Osteoblast (primary cell): Measurements from ENCODE around the gene ILF3. TPM values are rescaled to one million over a fixed set of nuclear protein-coding genes. Genes with fewer than 3 reads are reported as not detected.
A peak's percentile ranks its signal among the peaks of the same experiment; 100 is the strongest.

ENCODE experiments used
- DNase-seq: peaks from one replicate; pipeline ENCODE4 v3.0.0; 2011; ENCODE audit warnings: low spot score, mixed read lengths; ENCODE audit not compliant: insufficient read length; ENCODE audit errors: missing footprints
- H2AFZ ChIP-seq: 2 replicates; pipeline ENCODE4 v1.6.0; 2011; ENCODE audit warnings: mild to moderate bottlenecking, low read length
- H3K27ac ChIP-seq: 2 replicates; pipeline ENCODE4 v1.5.1; 2011; ENCODE audit warnings: mild to moderate bottlenecking, low read depth, low read length, moderate library complexity
- H3K27me3 ChIP-seq: 2 replicates; pipeline ENCODE4 v1.6.0; 2012; ENCODE audit warnings: mild to moderate bottlenecking, control low read depth, inconsistent platforms, low read length, moderate library complexity; ENCODE audit not compliant: insufficient read depth
- H3K36me3 ChIP-seq: 2 replicates; pipeline ENCODE4 v1.5.1; 2011; ENCODE audit warnings: mild to moderate bottlenecking, low read length, control low read depth, moderate library complexity; ENCODE audit not compliant: insufficient read depth
- H3K4me1 ChIP-seq: 2 replicates; pipeline ENCODE4 v1.5.1; 2011; ENCODE audit warnings: mild to moderate bottlenecking, low read length, control low read depth, moderate library complexity; ENCODE audit not compliant: insufficient read depth
- H3K4me2 ChIP-seq: 2 replicates; pipeline ENCODE4 v1.6.0; 2011; ENCODE audit warnings: mild to moderate bottlenecking, low read length; ENCODE audit not compliant: insufficient read depth
- H3K4me3 ChIP-seq: fragments of 200-600 bp; sonication (generic); 3 replicates; pipeline ENCODE4 v1.5.1; 2012; ENCODE audit warnings: mild to moderate bottlenecking, low read length, inconsistent platforms; ENCODE audit not compliant: insufficient read depth
- H3K79me2 ChIP-seq: 2 replicates; pipeline ENCODE4 v1.6.0; 2012; ENCODE audit warnings: mild to moderate bottlenecking, low read length, control low read depth, inconsistent platforms; ENCODE audit not compliant: insufficient read depth
- H3K9me3 ChIP-seq: 2 replicates; pipeline ENCODE4 v1.5.1; 2011; ENCODE audit warnings: low read depth, low read length, control low read depth
- H4K20me1 ChIP-seq: 2 replicates; pipeline ENCODE4 v1.6.0; 2012; ENCODE audit warnings: mild to moderate bottlenecking, low read length, control low read depth; ENCODE audit not compliant: insufficient read depth
- CTCF ChIP-seq: IDR thresholded peaks from 2 replicates; pipeline ENCODE4 v1.5.1; 2011; ENCODE audit warnings: mild to moderate bottlenecking, low read depth, low read length, moderate library complexity; ENCODE audit errors: extremely low read depth
- total RNA-seq: library from RNA; depleted of rRNA; stranded (reverse); fragments of >200 nt; gene quantifications from 2 replicates; pipeline ENCODE4 v1.2.3, GENCODE V29; 2012

The ILF3 gene
- total RNA-seq, 1 donor, result 107 TPM

GRCh38 chr19:10615429-10616023, 38.6 kb upstream of the ILF3 start:
- Histone ChIP-seq H3K36me3 (no peaks in the 10 kb centered on the region), H3K4me3 (no peak overlapping the region), H2AFZ (no peak overlapping the region), H3K4me1 (peaks cover 19% of the 10 kb centered on the region), H3K9me3 (no peaks in the 10 kb centered on the region), H3K4me2 (no peak overlapping the region), H3K79me2 (peaks cover 20% of the 10 kb centered on the region), H3K27ac (no peak overlapping the region), H4K20me1 (no peaks in the 10 kb centered on the region), H3K27me3 (no peaks in the 10 kb centered on the region)
- DNase-seq, result no peak
- no peak for TF ChIP-seq CTCF

- no peak for TF ChIP-seq CTCF
- Histone ChIP-seq H4K20me1 (no peaks in the 10 kb centered on the region), H3K4me3 (no peak overlapping the region), H3K9me3 (no peaks in the 10 kb centered on the region), H3K36me3 (no peaks in the 10 kb centered on the region), H3K4me1 (peaks cover 16% of the 10 kb centered on the region), H3K27ac (peak overlapping the region; percentile 54), H3K4me2 (peak overlapping the region; percentile 40), H2AFZ (no peak overlapping the region), H3K27me3 (no peaks in the 10 kb centered on the region), H3K79me2 (peaks cover 19% of the 10 kb centered on the region)
- DNase-seq, result peak; percentile 91
Observed at GRCh38 chr19:10617409-10618121, 36.6 kb upstream of the ILF3 start.

- H3K27ac ChIP-seq, result no peak overlapping the region
- no peaks in the 10 kb centered on the region for H4K20me1 ChIP-seq
- no peaks in the 10 kb centered on the region for H3K27me3 ChIP-seq
- DNase-seq, result no peak
- H3K4me2 ChIP-seq, result no peak overlapping the region
- peaks cover 13% of the 10 kb centered on the region for H3K4me1 ChIP-seq
- H2AFZ ChIP-seq, result no peak overlapping the region
- peaks cover 12% of the 10 kb centered on the region for H3K79me2 ChIP-seq
- no peaks in the 10 kb centered on the region for H3K9me3 ChIP-seq
- H3K36me3 ChIP-seq, result no peaks in the 10 kb centered on the region
- no peak overlapping the region for H3K4me3 ChIP-seq
- TF ChIP-seq CTCF, result no peak
Observed at GRCh38 chr19:10618846-10619245, 35.3 kb upstream of the ILF3 start.

GRCh38 chr19:10620786-10621185, 33.4 kb upstream of the ILF3 start:
- no peak for DNase-seq
- H2AFZ ChIP-seq, result no peak overlapping the region
- no peak overlapping the region for H3K27ac ChIP-seq
- H4K20me1 ChIP-seq, result no peaks in the 10 kb centered on the region
- H3K27me3 ChIP-seq, result no peaks in the 10 kb centered on the region
- no peaks in the 10 kb centered on the region for H3K36me3 ChIP-seq
- no peaks in the 10 kb centered on the region for H3K9me3 ChIP-seq
- no peak overlapping the region for H3K4me3 ChIP-seq
- H3K79me2 ChIP-seq, result peaks cover 10% of the 10 kb centered on the region
- H3K4me1 ChIP-seq, result peaks cover 21% of the 10 kb centered on the region
- no peak overlapping the region for H3K4me2 ChIP-seq
- TF ChIP-seq CTCF, result no peak
